ENCODE measurements around the gene DLX5.

DLX5 gene

GRCh38 chr7:96977445-96977844 lies 47.2 kb downstream of the DLX5 start:
- no peak for FAIRE-seq
- DNase-seq (ENCODE audit: insufficient read length, low spot score) = no peak

DNA sequence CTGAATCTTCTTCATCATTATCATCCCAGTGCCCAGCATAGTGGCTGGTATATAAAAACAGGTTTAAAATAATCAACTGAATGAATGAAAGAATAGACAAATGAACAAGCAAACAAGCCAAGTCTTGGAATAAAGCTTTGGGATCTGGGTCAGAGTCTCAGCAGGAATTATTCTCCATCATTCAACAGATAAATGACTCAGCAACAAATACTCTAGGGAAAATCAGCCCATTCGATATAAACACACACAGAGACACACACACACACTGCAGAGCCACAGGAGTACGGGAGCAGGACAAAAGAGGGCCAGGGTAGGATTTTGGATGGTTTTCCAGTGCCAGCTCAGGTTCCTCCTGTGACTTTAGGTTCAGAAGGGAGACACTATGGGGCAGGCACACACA lies 48.5 kb downstream of the DLX5 start:
- no peak for FAIRE-seq
- no peak for DNase-seq (ENCODE audit: insufficient read length, low spot score)
- TF ChIP-seq TAF1 (IDR thresholded peaks at IDR 0.05; ENCODE audit: low read depth, low read length) (no peak), POLR2AphosphoS5 (IDR thresholded peaks at IDR 0.05; ENCODE audit: low read depth, low read length) (no peak), POU2F2 (IDR thresholded peaks at IDR 0.05; ENCODE audit: low read depth, low read length) (no peak), POLR2A (IDR thresholded peaks at IDR 0.05; ENCODE audit: low read depth, low read length) (no peak), SPI1 (IDR thresholded peaks at IDR 0.05; ENCODE audit: low read depth, low read length) (no peak), PAX5 (IDR thresholded peaks at IDR 0.05; ENCODE audit: insufficient read depth, low read length, severe bottlenecking) (no peak)

More at GRCh38 chr7:96977445-96977844, 47.2 kb downstream of the DLX5 start:
- TF ChIP-seq TAF1 (IDR thresholded peaks at IDR 0.05; ENCODE audit: low read depth, low read length) = no peak
- TF ChIP-seq POLR2A (IDR thresholded peaks at IDR 0.05; ENCODE audit: low read depth, low read length) = no peak
- no peak for TF ChIP-seq POU2F2 (IDR thresholded peaks at IDR 0.05; ENCODE audit: low read depth, low read length)
- no peak for TF ChIP-seq SPI1 (IDR thresholded peaks at IDR 0.05; ENCODE audit: low read depth, low read length)

- DNase-seq (ENCODE audit: insufficient read length, low spot score) = no peak
- TF ChIP-seq POU2F2 (IDR thresholded peaks at IDR 0.05; ENCODE audit: low read depth, low read length) = no peak
- no peak for TF ChIP-seq POLR2AphosphoS5 (IDR thresholded peaks at IDR 0.05; ENCODE audit: low read depth, low read length)
- TF ChIP-seq PAX5 (IDR thresholded peaks at IDR 0.05; ENCODE audit: insufficient read depth, low read length, severe bottlenecking) = no peak
- TF ChIP-seq SPI1 (IDR thresholded peaks at IDR 0.05; ENCODE audit: low read depth, low read length) = no peak
- no peak for TF ChIP-seq POLR2A (IDR thresholded peaks at IDR 0.05; ENCODE audit: low read depth, low read length)
- TF ChIP-seq TAF1 (IDR thresholded peaks at IDR 0.05; ENCODE audit: low read depth, low read length) = no peak
- no peak for FAIRE-seq
These were observed 50.6 kb downstream of the DLX5 start for GRCh38 chr7:96973986-96974385.

- no peak for TF ChIP-seq POLR2AphosphoS5 (IDR thresholded peaks at IDR 0.05; ENCODE audit: low read depth, low read length)
- DNase-seq (ENCODE audit: insufficient read length, low spot score) (no peak), FAIRE-seq (no peak)
These were observed 53.9 kb downstream of the DLX5 start for GRCh38 chr7:96970739-96971138.
